GM23338 (cell line): ENCODE results near the gene SEL1L2. TPM values are rescaled to one million over a fixed set of nuclear protein-coding genes. Genes with fewer than 3 reads are reported as not detected.
A peak's percentile ranks its signal among the peaks of the same experiment; 100 is the strongest.

Experiments used
- ATAC-seq: fragments of 200-7000 bp; cut with Tn5 transposase; 3 replicates; pipeline ENCODE4 v1.9.1; 2020
- DNase-seq: peaks from one replicate; pipeline ENCODE4 v3.0.0-alpha.2; 2015; ENCODE audit warnings: low spot score
- H2AFZ ChIP-seq: fragments of 200-600 bp; sonication (generic); 2 replicates; pipeline ENCODE4 v1.8.0; 2016; ENCODE audit warnings: antibody characterized with exemption, mild to moderate bottlenecking, moderate library complexity
- H3F3A ChIP-seq: fragments of 200-600 bp; sonication (generic); replicated peaks from 2 replicates; pipeline ENCODE4 v1.8.0; 2017; ENCODE audit warnings: antibody characterized with exemption, mixed run types, low read depth
- H3K27ac ChIP-seq: fragments of 200-600 bp; sonication (generic); 2 replicates; pipeline ENCODE4 v1.6.1; 2016; ENCODE audit warnings: low read depth
- H3K27me3 ChIP-seq: fragments of 200-600 bp; sonication (generic); 2 replicates; pipeline ENCODE4 v1.8.0; 2016; ENCODE audit warnings: mild to moderate bottlenecking, mixed run types, moderate library complexity; ENCODE audit not compliant: insufficient read depth
- H3K36me3 ChIP-seq: fragments of 200-600 bp; sonication (generic); 2 replicates; pipeline ENCODE4 v1.8.0; 2016; ENCODE audit warnings: mild to moderate bottlenecking; ENCODE audit not compliant: insufficient read depth
- H3K4me1 ChIP-seq: fragments of 200-600 bp; sonication (generic); 2 replicates; pipeline ENCODE4 v1.8.0; 2016; ENCODE audit warnings: mild to moderate bottlenecking, moderate library complexity; ENCODE audit not compliant: insufficient read depth
- H3K4me2 ChIP-seq: fragments of 200-600 bp; sonication (generic); 2 replicates; pipeline ENCODE4 v1.7.1; 2017; ENCODE audit warnings: mixed run types
- H3K4me3 ChIP-seq: fragments of 200-600 bp; sonication (generic); 2 replicates; pipeline ENCODE4 v1.6.1; 2016; ENCODE audit warnings: mixed run types
- H3K79me2 ChIP-seq: fragments of 200-600 bp; sonication (generic); replicated peaks from 2 replicates; pipeline ENCODE4 v1.8.0; 2017; ENCODE audit warnings: mild to moderate bottlenecking; ENCODE audit not compliant: insufficient read depth
- H3K9me2 ChIP-seq: fragments of 200-600 bp; sonication (generic); 2 replicates; pipeline ENCODE4 v1.8.0; 2017; ENCODE audit not compliant: insufficient read depth
- H4K20me1 ChIP-seq: fragments of 200-600 bp; sonication (generic); replicated peaks from 2 replicates; pipeline ENCODE4 v1.8.0; 2017; ENCODE audit warnings: mild to moderate bottlenecking; ENCODE audit not compliant: insufficient read depth
- H3K27ac Mint-ChIP-seq: 2 replicates; pipeline ENCODE4 v1.8.0; 2020; ENCODE audit warnings: inconsistent platforms, mild to moderate bottlenecking, moderate library complexity, mixed read lengths
- H3K27me3 Mint-ChIP-seq: 3 replicates; pipeline ENCODE4 v1.8.0; 2022; ENCODE audit warnings: low read depth, mild to moderate bottlenecking, moderate library complexity, mixed read lengths, inconsistent platforms; ENCODE audit not compliant: insufficient read depth, poor library complexity
- H3K36me3 Mint-ChIP-seq: 3 replicates; pipeline ENCODE4 v1.8.0; 2021; ENCODE audit warnings: low read depth, mild to moderate bottlenecking, inconsistent platforms, moderate library complexity, mixed read lengths
- H3K4me1 Mint-ChIP-seq: 3 replicates; pipeline ENCODE4 v1.8.0; 2020; ENCODE audit warnings: mild to moderate bottlenecking, inconsistent platforms, mixed read lengths
- H3K4me3 Mint-ChIP-seq: 3 replicates; pipeline ENCODE4 v1.8.0; 2021; ENCODE audit warnings: moderate library complexity, mild to moderate bottlenecking, inconsistent platforms, mixed read lengths
- H3K9me3 Mint-ChIP-seq: 3 replicates; pipeline ENCODE4 v1.8.0; 2020; ENCODE audit warnings: moderate library complexity, mild to moderate bottlenecking, inconsistent platforms, mixed read lengths
- CREB1 ChIP-seq: fragments of 250-450 bp; sonication (Bioruptor Pico); IDR thresholded peaks from 2 replicates; pipeline ENCODE4 v1.5.0; 2020; ENCODE audit warnings: low read depth, mild to moderate bottlenecking, moderate library complexity
- EZH2 ChIP-seq: fragments of 200-600 bp; sonication (generic); IDR thresholded peaks from one replicate; pipeline ENCODE4 v1.8.0; 2017; ENCODE audit warnings: antibody characterized with exemption, mild to moderate bottlenecking, low read depth; ENCODE audit not compliant: unreplicated experiment
- EZH2phosphoT487 ChIP-seq: fragments of 200-600 bp; sonication (generic); IDR thresholded peaks from one replicate; pipeline ENCODE4 v1.8.1; 2018; ENCODE audit warnings: antibody characterized with exemption; ENCODE audit not compliant: unreplicated experiment
- POLR2AphosphoS5 ChIP-seq: IDR thresholded peaks from 2 replicates; pipeline ENCODE4 v1.6.1; 2016; ENCODE audit warnings: antibody characterized with exemption, low read depth
- STAT1 ChIP-seq: IDR thresholded peaks from one replicate; pipeline ENCODE4 v1.6.1; 2016; ENCODE audit warnings: antibody characterized with exemption; ENCODE audit not compliant: unreplicated experiment
- ZNF114 ChIP-seq: fragments of 250-450 bp; sonication (Bioruptor Pico); IDR thresholded peaks from 2 replicates; pipeline ENCODE4 v1.5.0; 2020; ENCODE audit warnings: mild to moderate bottlenecking, moderate library complexity
- ZNF331 ChIP-seq: fragments of 250-450 bp; sonication (Bioruptor Pico); IDR thresholded peaks from 2 replicates; pipeline ENCODE4 v1.5.0; 2020; ENCODE audit warnings: low read depth, mild to moderate bottlenecking, moderate library complexity
- long read RNA-seq: library from polyadenylated mRNA; unstranded; transcript quantifications from one replicate; pipeline ENCODE4 v2.0.0, GENCODE V29; 2020; ENCODE audit not compliant: unreplicated experiment
- polyA plus RNA-seq: library from polyadenylated mRNA; unstranded; fragments of >200 nt; fragmentation: Nextera tagmentation; extraction: Ambion mirVana; gene quantifications from 2 replicates; pipeline ENCODE4 v1.2.1, GENCODE V29; 2016
- total RNA-seq: library from RNA; depleted of rRNA; stranded (reverse); fragments of >200 nt; shearing (Covaris generic); gene quantifications from 2 replicates; pipeline ENCODE4 v1.2.3, GENCODE V29; 2014; rRNA removed
- TF ChIP-seq, protein P1 (sequence below): IDR thresholded peaks from one replicate; pipeline ENCODE4 v1.6.1; 2018; ENCODE audit warnings: antibody characterized with exemption; ENCODE audit not compliant: unreplicated experiment
- TF ChIP-seq, protein P2 (sequence below): IDR thresholded peaks from 2 replicates; pipeline ENCODE4 v1.6.1; 2016; ENCODE audit warnings: antibody characterized with exemption
- TF ChIP-seq, protein P3 (sequence below), 2 experiments: fragments of 200-600 bp in 1 of 2; sonication (generic) in 1 of 2; conservative IDR thresholded peaks; 2 replicates each; pipeline versions ENCODE4 v1.5.1 to v1.6.1; 2016 to 2017; ENCODE audit warnings: antibody characterized with exemption in 2 of 2, low read depth in 2 of 2, mild to moderate bottlenecking in 2 of 2, moderate library complexity in 1 of 2
- TF ChIP-seq, protein P4 (sequence below): fragments of 250-450 bp; sonication (Bioruptor Pico); IDR thresholded peaks from 2 replicates; pipeline ENCODE4 v1.5.0; 2020; ENCODE audit warnings: mild to moderate bottlenecking, moderate library complexity

SEL1L2 gene, protein sequence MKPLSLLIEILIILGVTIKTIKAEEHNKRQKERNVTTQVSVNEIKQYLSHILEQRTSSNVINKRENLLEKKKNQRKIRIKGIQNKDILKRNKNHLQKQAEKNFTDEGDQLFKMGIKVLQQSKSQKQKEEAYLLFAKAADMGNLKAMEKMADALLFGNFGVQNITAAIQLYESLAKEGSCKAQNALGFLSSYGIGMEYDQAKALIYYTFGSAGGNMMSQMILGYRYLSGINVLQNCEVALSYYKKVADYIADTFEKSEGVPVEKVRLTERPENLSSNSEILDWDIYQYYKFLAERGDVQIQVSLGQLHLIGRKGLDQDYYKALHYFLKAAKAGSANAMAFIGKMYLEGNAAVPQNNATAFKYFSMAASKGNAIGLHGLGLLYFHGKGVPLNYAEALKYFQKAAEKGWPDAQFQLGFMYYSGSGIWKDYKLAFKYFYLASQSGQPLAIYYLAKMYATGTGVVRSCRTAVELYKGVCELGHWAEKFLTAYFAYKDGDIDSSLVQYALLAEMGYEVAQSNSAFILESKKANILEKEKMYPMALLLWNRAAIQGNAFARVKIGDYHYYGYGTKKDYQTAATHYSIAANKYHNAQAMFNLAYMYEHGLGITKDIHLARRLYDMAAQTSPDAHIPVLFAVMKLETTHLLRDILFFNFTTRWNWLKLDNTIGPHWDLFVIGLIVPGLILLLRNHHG
- total RNA-seq (not detected in 2 replicates), polyA plus RNA-seq (not detected in 2 replicates)
- long read RNA-seq, result 0 reads

DNA sequence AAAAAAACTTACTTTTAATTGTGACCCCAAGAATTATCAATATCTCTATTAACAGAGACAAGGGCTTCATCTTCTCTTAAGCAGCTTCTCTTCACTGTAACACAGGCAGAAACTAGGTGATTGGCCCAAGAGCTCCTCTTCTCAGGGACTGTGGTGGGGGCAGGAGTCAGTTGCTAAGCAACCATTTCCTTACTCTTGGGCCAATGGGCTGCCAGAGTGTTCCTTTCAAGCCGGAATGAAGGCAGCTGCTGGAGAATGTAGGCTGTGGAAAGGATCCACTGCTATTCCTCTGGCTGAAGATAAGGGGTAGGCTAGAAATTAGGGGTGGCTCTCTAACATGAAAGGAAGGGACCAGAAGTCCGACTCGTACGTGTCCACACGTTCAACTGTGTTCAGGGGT lies at the start of gene SEL1L2:
TSS of gene SEL1L2 (minus strand) at position 150 of the 400 bp plus-strand sequence. CDS start at position 70, 80 bp downstream.
- Mint-ChIP-seq H3K4me1 (peaks cover 10% of the 10 kb centered on the region; the same call in 2 of the 3 replicates), H3K27me3 (no peaks in the 10 kb centered on the region), H3K9me3 (no peaks in the 10 kb centered on the region; the same call in 2 of the 3 replicates), H3K4me3 (no peak within 1 kb of the TSS), H3K36me3 (no peaks in the 10 kb centered on the region), H3K27ac (peak within 1 kb of the TSS; percentile 28; the same call in 1 of the 2 replicates)
- ATAC-seq (peak; percentile 70), DNase-seq (peak; percentile 94)
- Histone ChIP-seq H3K36me3 (no peaks in the 10 kb centered on the region), H3K9me2 (no peaks in the 10 kb centered on the region), H2AFZ (no peak within 1 kb of the TSS; the same call in 1 of the 2 replicates), H4K20me1 (no peaks in the 10 kb centered on the region), H3K27ac (no peak within 1 kb of the TSS), H3K4me2 (no peak within 1 kb of the TSS), H3K4me1 (no peaks in the 10 kb centered on the region), H3K79me2 (no peaks in the 10 kb centered on the region), H3K4me3 (no peak within 1 kb of the TSS), H3F3A (no peaks in the 10 kb centered on the region), H3K27me3 (no peaks in the 10 kb centered on the region)
- no peak for TF ChIP-seq ZNF114 (CRISPR knock-in tag)
- TF ChIP-seq, protein P1, sequence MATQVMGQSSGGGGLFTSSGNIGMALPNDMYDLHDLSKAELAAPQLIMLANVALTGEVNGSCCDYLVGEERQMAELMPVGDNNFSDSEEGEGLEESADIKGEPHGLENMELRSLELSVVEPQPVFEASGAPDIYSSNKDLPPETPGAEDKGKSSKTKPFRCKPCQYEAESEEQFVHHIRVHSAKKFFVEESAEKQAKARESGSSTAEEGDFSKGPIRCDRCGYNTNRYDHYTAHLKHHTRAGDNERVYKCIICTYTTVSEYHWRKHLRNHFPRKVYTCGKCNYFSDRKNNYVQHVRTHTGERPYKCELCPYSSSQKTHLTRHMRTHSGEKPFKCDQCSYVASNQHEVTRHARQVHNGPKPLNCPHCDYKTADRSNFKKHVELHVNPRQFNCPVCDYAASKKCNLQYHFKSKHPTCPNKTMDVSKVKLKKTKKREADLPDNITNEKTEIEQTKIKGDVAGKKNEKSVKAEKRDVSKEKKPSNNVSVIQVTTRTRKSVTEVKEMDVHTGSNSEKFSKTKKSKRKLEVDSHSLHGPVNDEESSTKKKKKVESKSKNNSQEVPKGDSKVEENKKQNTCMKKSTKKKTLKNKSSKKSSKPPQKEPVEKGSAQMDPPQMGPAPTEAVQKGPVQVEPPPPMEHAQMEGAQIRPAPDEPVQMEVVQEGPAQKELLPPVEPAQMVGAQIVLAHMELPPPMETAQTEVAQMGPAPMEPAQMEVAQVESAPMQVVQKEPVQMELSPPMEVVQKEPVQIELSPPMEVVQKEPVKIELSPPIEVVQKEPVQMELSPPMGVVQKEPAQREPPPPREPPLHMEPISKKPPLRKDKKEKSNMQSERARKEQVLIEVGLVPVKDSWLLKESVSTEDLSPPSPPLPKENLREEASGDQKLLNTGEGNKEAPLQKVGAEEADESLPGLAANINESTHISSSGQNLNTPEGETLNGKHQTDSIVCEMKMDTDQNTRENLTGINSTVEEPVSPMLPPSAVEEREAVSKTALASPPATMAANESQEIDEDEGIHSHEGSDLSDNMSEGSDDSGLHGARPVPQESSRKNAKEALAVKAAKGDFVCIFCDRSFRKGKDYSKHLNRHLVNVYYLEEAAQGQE, result no peak
- TF ChIP-seq, protein P2, sequence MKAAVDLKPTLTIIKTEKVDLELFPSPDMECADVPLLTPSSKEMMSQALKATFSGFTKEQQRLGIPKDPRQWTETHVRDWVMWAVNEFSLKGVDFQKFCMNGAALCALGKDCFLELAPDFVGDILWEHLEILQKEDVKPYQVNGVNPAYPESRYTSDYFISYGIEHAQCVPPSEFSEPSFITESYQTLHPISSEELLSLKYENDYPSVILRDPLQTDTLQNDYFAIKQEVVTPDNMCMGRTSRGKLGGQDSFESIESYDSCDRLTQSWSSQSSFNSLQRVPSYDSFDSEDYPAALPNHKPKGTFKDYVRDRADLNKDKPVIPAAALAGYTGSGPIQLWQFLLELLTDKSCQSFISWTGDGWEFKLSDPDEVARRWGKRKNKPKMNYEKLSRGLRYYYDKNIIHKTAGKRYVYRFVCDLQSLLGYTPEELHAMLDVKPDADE, result no peak
- no peak for TF ChIP-seq EZH2phosphoT487
- TF ChIP-seq, protein P3, sequence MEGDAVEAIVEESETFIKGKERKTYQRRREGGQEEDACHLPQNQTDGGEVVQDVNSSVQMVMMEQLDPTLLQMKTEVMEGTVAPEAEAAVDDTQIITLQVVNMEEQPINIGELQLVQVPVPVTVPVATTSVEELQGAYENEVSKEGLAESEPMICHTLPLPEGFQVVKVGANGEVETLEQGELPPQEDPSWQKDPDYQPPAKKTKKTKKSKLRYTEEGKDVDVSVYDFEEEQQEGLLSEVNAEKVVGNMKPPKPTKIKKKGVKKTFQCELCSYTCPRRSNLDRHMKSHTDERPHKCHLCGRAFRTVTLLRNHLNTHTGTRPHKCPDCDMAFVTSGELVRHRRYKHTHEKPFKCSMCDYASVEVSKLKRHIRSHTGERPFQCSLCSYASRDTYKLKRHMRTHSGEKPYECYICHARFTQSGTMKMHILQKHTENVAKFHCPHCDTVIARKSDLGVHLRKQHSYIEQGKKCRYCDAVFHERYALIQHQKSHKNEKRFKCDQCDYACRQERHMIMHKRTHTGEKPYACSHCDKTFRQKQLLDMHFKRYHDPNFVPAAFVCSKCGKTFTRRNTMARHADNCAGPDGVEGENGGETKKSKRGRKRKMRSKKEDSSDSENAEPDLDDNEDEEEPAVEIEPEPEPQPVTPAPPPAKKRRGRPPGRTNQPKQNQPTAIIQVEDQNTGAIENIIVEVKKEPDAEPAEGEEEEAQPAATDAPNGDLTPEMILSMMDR (conservative IDR thresholded peaks at IDR 0.05; ENCODE audit: low read depth in 2 of 2), result no peak
- TF ChIP-seq POLR2AphosphoS5, result no peak
- no peak for TF ChIP-seq ZNF331 (CRISPR knock-in tag)
- no peak for TF ChIP-seq STAT1
- TF ChIP-seq, protein P4, sequence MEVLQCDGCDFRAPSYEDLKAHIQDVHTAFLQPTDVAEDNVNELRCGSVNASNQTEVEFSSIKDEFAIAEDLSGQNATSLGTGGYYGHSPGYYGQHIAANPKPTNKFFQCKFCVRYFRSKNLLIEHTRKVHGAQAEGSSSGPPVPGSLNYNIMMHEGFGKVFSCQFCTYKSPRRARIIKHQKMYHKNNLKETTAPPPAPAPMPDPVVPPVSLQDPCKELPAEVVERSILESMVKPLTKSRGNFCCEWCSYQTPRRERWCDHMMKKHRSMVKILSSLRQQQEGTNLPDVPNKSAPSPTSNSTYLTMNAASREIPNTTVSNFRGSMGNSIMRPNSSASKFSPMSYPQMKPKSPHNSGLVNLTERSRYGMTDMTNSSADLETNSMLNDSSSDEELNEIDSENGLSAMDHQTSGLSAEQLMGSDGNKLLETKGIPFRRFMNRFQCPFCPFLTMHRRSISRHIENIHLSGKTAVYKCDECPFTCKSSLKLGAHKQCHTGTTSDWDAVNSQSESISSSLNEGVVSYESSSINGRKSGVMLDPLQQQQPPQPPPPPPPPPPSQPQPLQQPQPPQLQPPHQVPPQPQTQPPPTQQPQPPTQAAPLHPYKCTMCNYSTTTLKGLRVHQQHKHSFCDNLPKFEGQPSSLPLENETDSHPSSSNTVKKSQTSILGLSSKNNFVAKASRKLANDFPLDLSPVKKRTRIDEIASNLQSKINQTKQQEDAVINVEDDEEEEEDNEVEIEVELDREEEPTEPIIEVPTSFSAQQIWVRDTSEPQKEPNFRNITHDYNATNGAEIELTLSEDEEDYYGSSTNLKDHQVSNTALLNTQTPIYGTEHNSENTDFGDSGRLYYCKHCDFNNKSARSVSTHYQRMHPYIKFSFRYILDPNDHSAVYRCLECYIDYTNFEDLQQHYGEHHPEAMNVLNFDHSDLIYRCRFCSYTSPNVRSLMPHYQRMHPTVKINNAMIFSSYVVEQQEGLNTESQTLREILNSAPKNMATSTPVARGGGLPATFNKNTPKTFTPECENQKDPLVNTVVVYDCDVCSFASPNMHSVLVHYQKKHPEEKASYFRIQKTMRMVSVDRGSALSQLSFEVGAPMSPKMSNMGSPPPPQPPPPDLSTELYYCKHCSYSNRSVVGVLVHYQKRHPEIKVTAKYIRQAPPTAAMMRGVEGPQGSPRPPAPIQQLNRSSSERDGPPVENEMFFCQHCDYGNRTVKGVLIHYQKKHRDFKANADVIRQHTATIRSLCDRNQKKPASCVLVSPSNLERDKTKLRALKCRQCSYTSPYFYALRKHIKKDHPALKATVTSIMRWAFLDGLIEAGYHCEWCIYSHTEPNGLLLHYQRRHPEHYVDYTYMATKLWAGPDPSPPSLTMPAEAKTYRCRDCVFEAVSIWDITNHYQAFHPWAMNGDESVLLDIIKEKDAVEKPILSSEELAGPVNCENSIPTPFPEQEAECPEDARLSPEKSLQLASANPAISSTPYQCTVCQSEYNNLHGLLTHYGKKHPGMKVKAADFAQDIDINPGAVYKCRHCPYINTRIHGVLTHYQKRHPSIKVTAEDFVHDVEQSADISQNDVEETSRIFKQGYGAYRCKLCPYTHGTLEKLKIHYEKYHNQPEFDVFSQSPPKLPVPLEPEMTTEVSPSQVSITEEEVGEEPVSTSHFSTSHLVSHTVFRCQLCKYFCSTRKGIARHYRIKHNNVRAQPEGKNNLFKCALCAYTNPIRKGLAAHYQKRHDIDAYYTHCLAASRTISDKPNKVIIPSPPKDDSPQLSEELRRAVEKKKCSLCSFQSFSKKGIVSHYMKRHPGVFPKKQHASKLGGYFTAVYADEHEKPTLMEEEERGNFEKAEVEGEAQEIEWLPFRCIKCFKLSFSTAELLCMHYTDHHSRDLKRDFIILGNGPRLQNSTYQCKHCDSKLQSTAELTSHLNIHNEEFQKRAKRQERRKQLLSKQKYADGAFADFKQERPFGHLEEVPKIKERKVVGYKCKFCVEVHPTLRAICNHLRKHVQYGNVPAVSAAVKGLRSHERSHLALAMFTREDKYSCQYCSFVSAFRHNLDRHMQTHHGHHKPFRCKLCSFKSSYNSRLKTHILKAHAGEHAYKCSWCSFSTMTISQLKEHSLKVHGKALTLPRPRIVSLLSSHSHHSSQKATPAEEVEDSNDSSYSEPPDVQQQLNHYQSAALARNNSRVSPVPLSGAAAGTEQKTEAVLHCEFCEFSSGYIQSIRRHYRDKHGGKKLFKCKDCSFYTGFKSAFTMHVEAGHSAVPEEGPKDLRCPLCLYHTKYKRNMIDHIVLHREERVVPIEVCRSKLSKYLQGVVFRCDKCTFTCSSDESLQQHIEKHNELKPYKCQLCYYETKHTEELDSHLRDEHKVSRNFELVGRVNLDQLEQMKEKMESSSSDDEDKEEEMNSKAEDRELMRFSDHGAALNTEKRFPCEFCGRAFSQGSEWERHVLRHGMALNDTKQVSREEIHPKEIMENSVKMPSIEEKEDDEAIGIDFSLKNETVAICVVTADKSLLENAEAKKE (CRISPR knock-in tag), result no peak
- TF ChIP-seq CREB1 (CRISPR knock-in tag), result no peak
- no peak for TF ChIP-seq EZH2
